ENCODE results near the gene ROBO2.

- no peak for TF ChIP-seq CTCF (IDR thresholded peaks at IDR 0.05)
- no peak for TF ChIP-seq ZFX (IDR thresholded peaks at IDR 0.05; ENCODE audit: borderline replicate concordance)
Measured at GRCh38 chr3:76991165-76991564, 48.7 kb upstream of the ROBO2 start.

All from 22Rv1 (cell line).